H1 (cell line): ENCODE data around the gene SMIM1. TPM values are rescaled to one million over a fixed set of nuclear protein-coding genes. Genes with fewer than 3 reads are reported as not detected.

Experiments used
- CTCF ChIA-PET: fragments of 300-600 bp; sonication (Branson Sonifier 250); formaldehyde crosslinking; loops from one replicate; lab custom pipeline; 2021; ENCODE audit not compliant: partially characterized antibody; lab: Charles Lee
- POLR2A ChIA-PET: fragments of 300-600 bp; sonication (Branson Sonifier 250); formaldehyde crosslinking; loops from one replicate; lab custom pipeline; 2021; ENCODE audit warnings: inconsistent platforms; ENCODE audit not compliant: partially characterized antibody; lab: Charles Lee
- DNase-seq, 2 experiments: peaks; one replicate each; pipeline versions ENCODE4 v3.0.0 to v3.0.0-alpha.2; 2010 to 2022; ENCODE audit warnings: low spot score in 2 of 2, low read depth in 1 of 2, mixed read lengths in 1 of 2
- FAIRE-seq: peaks from 2 replicates; lab custom pipeline; 2011; peaks lifted over from hg19 to GRCh38; lab: Jason Lieb, UNC
- H2AFZ ChIP-seq: 2 replicates; pipeline ENCODE4 v1.8.1; 2012; ENCODE audit warnings: low read length, inconsistent platforms
- H2AK5ac ChIP-seq: 2 replicates; pipeline ENCODE4 v1.6.1; 2013; ENCODE audit warnings: low read depth, low read length
- H2BK120ac ChIP-seq: replicated peaks from 2 replicates; pipeline ENCODE3; 2013; ENCODE audit warnings: low read depth, low read length, inconsistent platforms
- H2BK12ac ChIP-seq: 2 replicates; pipeline ENCODE4 v1.6.1; 2013; ENCODE audit warnings: low read depth, low read length
- H2BK15ac ChIP-seq: 2 replicates; pipeline ENCODE4 v1.6.1; 2013; ENCODE audit warnings: low read length
- H2BK20ac ChIP-seq: 2 replicates; pipeline ENCODE4 v1.6.1; 2013; ENCODE audit warnings: low read length
- H2BK5ac ChIP-seq: 2 replicates; pipeline ENCODE4 v1.6.1; 2013; ENCODE audit warnings: low read depth, low read length
- H3K14ac ChIP-seq: 2 replicates; pipeline ENCODE4 v1.6.1; 2013; ENCODE audit warnings: inconsistent platforms; ENCODE audit not compliant: insufficient read length
- H3K18ac ChIP-seq: 2 replicates; pipeline ENCODE4 v1.6.1; 2013; ENCODE audit warnings: low read length; ENCODE audit errors: extremely low read depth
- H3K23ac ChIP-seq: 2 replicates; pipeline ENCODE4 v1.6.1; 2013; ENCODE audit warnings: inconsistent platforms; ENCODE audit not compliant: insufficient read length
- H3K23me2 ChIP-seq: 2 replicates; pipeline ENCODE4 v1.6.1; 2013; ENCODE audit warnings: low read depth, low read length
- H3K27ac ChIP-seq: 2 replicates; pipeline ENCODE4 v1.6.1; 2011; ENCODE audit warnings: low read depth, low read length, inconsistent platforms
- H3K27me3 ChIP-seq, 4 experiments: replicated peaks in 1 of 4; 1 replicate in 1 of 4; 2 replicates in 3 of 4; pipeline versions ENCODE4 v1.6.1 to v1.8.1; 2011 to 2013; ENCODE audit warnings: low read length in 3 of 4, mild to moderate bottlenecking in 3 of 4, inconsistent platforms in 2 of 4, mixed read lengths in 2 of 4, moderate library complexity in 1 of 4; ENCODE audit not compliant: control insufficient read depth in 3 of 4, insufficient read depth in 3 of 4; ENCODE audit errors: extremely low read depth in 1 of 4
- H3K36me3 ChIP-seq, 4 experiments: 2 replicates each; pipeline versions ENCODE4 v1.6.1 to v1.8.1; 2011 to 2013; ENCODE audit warnings: mild to moderate bottlenecking in 4 of 4, low read length in 3 of 4, moderate library complexity in 2 of 4, control low read depth in 1 of 4, inconsistent platforms in 1 of 4; ENCODE audit not compliant: insufficient read depth in 4 of 4, control insufficient read depth in 2 of 4
- H3K4ac ChIP-seq: replicated peaks from 2 replicates; pipeline ENCODE3; 2013; ENCODE audit warnings: low read length, low read depth, mixed read lengths, inconsistent platforms; ENCODE audit not compliant: insufficient read length
- H3K4me1 ChIP-seq, 4 experiments: replicated peaks in 1 of 4; 1 replicate in 1 of 4; 2 replicates in 3 of 4; pipeline versions ENCODE4 v1.6.1 to v1.8.1; 2011 to 2013; ENCODE audit warnings: low read length in 3 of 4, inconsistent platforms in 2 of 4, mixed read lengths in 1 of 4; ENCODE audit not compliant: insufficient read depth in 4 of 4, control insufficient read depth in 3 of 4
- H3K4me2 ChIP-seq, 2 experiments: 2 replicates each; pipeline versions ENCODE4 v1.6.1 to v1.8.1; 2011 to 2013; ENCODE audit warnings: low read depth in 2 of 2, low read length in 2 of 2, control low read depth in 1 of 2, inconsistent platforms in 1 of 2, mild to moderate bottlenecking in 1 of 2; ENCODE audit not compliant: insufficient read depth in 1 of 2
- H3K4me3 ChIP-seq, 4 experiments: fragments of 200-600, 300-600 bp in 1 of 4; sonication (generic), shearing (Covaris generic), sonication (Bioruptor Twin) in 1 of 4; 2 replicates each; pipeline versions ENCODE4 v1.5.1 to v1.8.1; 2011 to 2016; ENCODE audit warnings: low read length in 4 of 4, low read depth in 3 of 4, control low read depth in 2 of 4, inconsistent platforms in 2 of 4, mild to moderate bottlenecking in 2 of 4, mixed read lengths in 1 of 4, moderate library complexity in 1 of 4; ENCODE audit not compliant: insufficient read depth in 2 of 4; ENCODE audit errors: extremely low read depth in 1 of 4
- H3K56ac ChIP-seq: replicated peaks from 2 replicates; pipeline ENCODE3; 2013; ENCODE audit warnings: low read depth, mild to moderate bottlenecking, mixed read lengths, low read length, inconsistent platforms; ENCODE audit not compliant: insufficient read length
- H3K79me1 ChIP-seq: 2 replicates; pipeline ENCODE4 v1.6.1; 2013; ENCODE audit warnings: low read depth, low read length, control low read depth
- H3K79me2 ChIP-seq, 2 experiments: 2 replicates each; pipeline versions ENCODE4 v1.6.1 to v1.8.1; 2012 to 2013; ENCODE audit warnings: low read length in 2 of 2, mild to moderate bottlenecking in 2 of 2, inconsistent platforms in 1 of 2; ENCODE audit not compliant: insufficient read depth in 2 of 2, control insufficient read depth in 1 of 2
- H3K9ac ChIP-seq, 4 experiments: replicated peaks in 1 of 4; 1 replicate in 1 of 4; 2 replicates in 3 of 4; pipeline versions ENCODE4 v1.6.1 to v1.8.1; 2011 to 2013; ENCODE audit warnings: low read depth in 3 of 4, low read length in 3 of 4, control low read depth in 2 of 4, mild to moderate bottlenecking in 2 of 4, moderate library complexity in 2 of 4, inconsistent platforms in 1 of 4; ENCODE audit errors: extremely low read depth in 1 of 4
- H3K9me3 ChIP-seq, 2 experiments: 2 replicates each; pipeline versions ENCODE4 v1.6.1 to v1.8.1; 2012 to 2013; ENCODE audit warnings: mild to moderate bottlenecking in 2 of 2, moderate library complexity in 2 of 2, control low read depth in 1 of 2, inconsistent platforms in 1 of 2, low read depth in 1 of 2, low read length in 1 of 2, mixed read lengths in 1 of 2; ENCODE audit not compliant: insufficient read depth in 2 of 2
- H4K20me1 ChIP-seq, 2 experiments: replicated peaks in 1 of 2; 2 replicates each; pipeline versions ENCODE3 to v1.8.1; 2011 to 2013; ENCODE audit warnings: inconsistent platforms in 2 of 2, low read length in 2 of 2, mild to moderate bottlenecking in 1 of 2; ENCODE audit not compliant: insufficient read depth in 2 of 2, control insufficient read depth in 1 of 2
- H4K5ac ChIP-seq: 2 replicates; pipeline ENCODE4 v1.6.1; 2013; ENCODE audit warnings: low read length, low read depth, mixed read lengths, inconsistent platforms; ENCODE audit not compliant: insufficient read length
- H4K8ac ChIP-seq: 2 replicates; pipeline ENCODE4 v1.8.0; 2013; ENCODE audit warnings: mild to moderate bottlenecking, moderate library complexity, low read length, inconsistent platforms; ENCODE audit not compliant: insufficient read depth; ENCODE audit errors: extremely low read depth
- H4K91ac ChIP-seq: replicated peaks from 2 replicates; pipeline ENCODE3; 2013; ENCODE audit warnings: low read length, mixed read lengths, inconsistent platforms; ENCODE audit not compliant: insufficient read length
- CHD2 ChIP-seq: IDR thresholded peaks from 2 replicates; pipeline ENCODE4 v1.6.1; 2012; ENCODE audit warnings: low read length, improper control_type of control experiment
- EZH2 ChIP-seq: fragments of 200-600 bp; sonication (generic); IDR thresholded peaks from 2 replicates; pipeline ENCODE4 v1.7.1; 2012; ENCODE audit warnings: low read depth, mild to moderate bottlenecking, moderate library complexity, low read length, inconsistent platforms; ENCODE audit not compliant: severe bottlenecking
- GABPA ChIP-seq: IDR thresholded peaks from 2 replicates; pipeline ENCODE4 v1.6.1; 2011; ENCODE audit warnings: mild to moderate bottlenecking, low read length, moderate library complexity, borderline replicate concordance; ENCODE audit not compliant: insufficient read depth
- NANOG ChIP-seq: IDR thresholded peaks from 2 replicates; pipeline ENCODE4 v1.6.1; 2011; ENCODE audit warnings: low read length, low read depth, mild to moderate bottlenecking, inconsistent platforms; ENCODE audit not compliant: insufficient read depth, poor library complexity, severe bottlenecking
- POLR2AphosphoS5 ChIP-seq: IDR thresholded peaks from 2 replicates; pipeline ENCODE4 v1.6.1; 2011; ENCODE audit warnings: low read depth, low read length
- RBBP5 ChIP-seq: IDR thresholded peaks from 2 replicates; pipeline ENCODE4 v1.7.1; 2012; ENCODE audit warnings: low read depth, mild to moderate bottlenecking, inconsistent platforms, low read length, moderate library complexity, borderline replicate concordance
- RNF2 ChIP-seq: fragments of 200-900, 300-1000 bp; sonication (generic); IDR thresholded peaks from 2 replicates; pipeline ENCODE4 v1.7.1; 2016; ENCODE audit warnings: borderline replicate concordance, low read depth, mild to moderate bottlenecking, antibody characterized with exemption, low read length; ENCODE audit not compliant: poor library complexity, severe bottlenecking; ENCODE audit errors: missing control alignments
- RXRA ChIP-seq: IDR thresholded peaks from 2 replicates; pipeline ENCODE4 v1.6.1; 2011; ENCODE audit warnings: low read depth, mild to moderate bottlenecking, low read length, moderate library complexity; ENCODE audit not compliant: insufficient read depth
- SP1 ChIP-seq: IDR thresholded peaks from 2 replicates; pipeline ENCODE4 v1.6.1; 2011; ENCODE audit warnings: low read depth, low read length
- ZNF274 ChIP-seq: IDR thresholded peaks from 2 replicates; pipeline ENCODE4 v1.7.0; 2012; ENCODE audit warnings: low read length, borderline replicate concordance; ENCODE audit errors: extremely low read depth
- WGBS, 2 experiments: shearing (Covaris generic) in 1 of 2; methylation state at CpG; one replicate each; pipeline versions ENCODE4 v1.1.6 to v1.1.7; 2013 to 2015; ENCODE audit warnings: low lambda C conversion rate in 2 of 2, mixed read lengths in 2 of 2, inconsistent platforms in 1 of 2, low coverage in 1 of 2, missing lambda C conversion rate in 1 of 2; ENCODE audit not compliant: insufficient replicate concordance in 2 of 2, insufficient coverage in 1 of 2, insufficient read length in 1 of 2; ENCODE audit errors: extremely low coverage in 1 of 2, missing lambda C conversion rate in 1 of 2; 5-methylcytosine and 5-hydroxymethylcytosine counted together
- polyA plus RNA-seq, 7 experiments: library from polyadenylated mRNA; depleted of rRNA in 3 of 7; stranded (reverse) in 5 of 7; unstranded in 2 of 7; fragments of >200 nt in 5 of 7; fragments of 200-250 nt in 2 of 7; gene quantifications; 1 replicate in 5 of 7; 2 replicates in 1 of 7; 4 replicates in 1 of 7; pipeline versions ENCODE4 v1.2.1 to v1.2.3, GENCODE V29; 2011 to 2013; ENCODE audit warnings: missing spikeins in 2 of 7, mixed read lengths in 2 of 7
- total RNA-seq: library from RNA; stranded (reverse); fragmentation: NEBNext Ultra II Directional; extraction: Animal tissue kit (Norgen Biotek cat#: 25700); gene quantifications from 2 replicates; pipeline ENCODE4 v1.2.1, GENCODE V29; 2021

The SMIM1 gene
- total and polyA plus RNA-seq, 2 of the 8 experiments (the other 6 are each of a cell fraction or from before 2014, with no cell fraction given), result 7.7 to 9.7 TPM

DNA sequence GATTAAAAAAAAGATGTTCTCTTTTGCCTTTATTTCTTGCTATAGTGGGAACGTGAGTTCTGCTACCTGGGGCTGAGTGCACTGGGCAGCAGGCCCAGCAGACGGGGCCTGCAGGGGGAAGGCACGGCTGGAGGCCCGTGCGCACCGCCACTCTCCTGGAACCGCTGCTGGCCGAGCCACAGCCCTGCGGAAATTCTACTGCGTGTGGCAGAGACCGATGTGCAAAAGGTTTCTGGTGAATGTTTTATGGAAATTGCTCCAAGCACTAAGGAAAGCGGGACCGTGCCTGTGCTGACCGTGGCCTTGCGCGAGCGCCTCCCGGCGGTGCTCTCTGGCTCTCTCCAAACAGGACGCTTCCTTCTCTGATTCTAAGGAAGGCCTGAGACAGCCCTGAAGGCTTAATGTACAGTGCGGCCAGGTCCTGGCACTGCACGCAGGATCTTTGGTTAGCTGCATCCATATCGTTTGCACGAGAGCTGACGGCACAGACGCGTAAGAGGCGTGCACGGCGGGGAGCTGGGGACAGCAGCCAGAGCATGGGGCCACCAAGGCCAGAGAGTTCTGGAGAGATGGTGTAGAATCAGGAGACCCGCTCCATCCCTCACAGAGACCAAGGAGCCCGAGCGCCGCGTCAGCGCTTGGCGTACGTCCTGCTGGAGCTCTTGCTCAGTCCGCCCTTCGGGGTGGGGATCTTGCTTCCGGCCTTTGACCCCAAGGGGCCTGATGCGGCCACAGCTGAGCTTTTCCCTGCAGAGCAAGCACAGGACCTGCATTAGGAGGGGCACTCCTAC lies 42.4 kb downstream of the SMIM1 start:
- Histone ChIP-seq H3K27me3 (no peaks in the 10 kb centered on the region), H3K79me1 (no peaks in the 10 kb centered on the region), H2AFZ (no peak overlapping the region), H3K79me2 (no peaks in the 10 kb centered on the region), H3K23ac (no peak overlapping the region), H2BK20ac (no peak overlapping the region), H4K8ac (no peak overlapping the region), H3K27ac (no peak overlapping the region), H3K4ac (no peak overlapping the region), H2BK120ac (no peak overlapping the region), H2BK15ac (no peak overlapping the region), H3K4me1 (peaks cover 0 to 5% (median 0%) of the 10 kb centered on the region in 4 experiments; a peak in 1 of 7 replicates), H2BK12ac (no peak overlapping the region), H3K4me3 (no peak overlapping the region), H3K56ac (no peak overlapping the region), H4K5ac (no peak overlapping the region), H2BK5ac (no peak overlapping the region), H2AK5ac (no peak overlapping the region), H3K14ac (no peak overlapping the region), H3K9ac (no peak overlapping the region), H4K20me1 (peaks cover 0 to 1% of the 10 kb centered on the region in 2 experiments), H3K18ac (no peak overlapping the region), H3K23me2 (no peaks in the 10 kb centered on the region), H4K91ac (no peak overlapping the region), H3K4me2 (no peak overlapping the region), H3K36me3 (peaks cover 0 to 3% (median 0%) of the 10 kb centered on the region in 4 experiments; a peak in 1 of 8 replicates), H3K9me3 (no peaks in the 10 kb centered on the region)
- TF ChIP-seq CHD2 (no peak), SP1 (no peak), RBBP5 (no peak), RXRA (no peak), NANOG (no peak), ZNF274 (no peak), EZH2 (no peak), POLR2AphosphoS5 (no peak), RNF2 (no peak), GABPA (no peak)
- DNase-seq (no peak), FAIRE-seq (no peak)
- ChIA-PET POLR2A (interaction anchor here (1.6 kb wide), 1 partner anchor 21 kb away, joined by 4 read pairs; no protein-coding TSS in a partner anchor), CTCF (interaction anchor here (1.7 to 2.7 kb wide), 2 partner anchors 11 to 14 kb away, joined by 5 to 8 read pairs; no protein-coding TSS in a partner anchor)
- 93% methylated on average over 36 of the region's 42 CpGs; no CpG with 5 or more reads in 1 of the 2 experiments for WGBS, 2 experiments
